HCT116 (cell line): ENCODE results near the gene TRIM63. TPM values are rescaled to one million over a fixed set of nuclear protein-coding genes. Genes with fewer than 3 reads are reported as not detected.

Experiments used
- ATAC-seq: fragments of 200-7000 bp; cut with Tn5 transposase; 2 replicates; pipeline ENCODE4 v1.9.1; 2020; ENCODE audit warnings: mild to moderate bottlenecking, moderate library complexity
- BruUV-seq: library from RNA; stranded (reverse); fragments of 400-500 nt; replicated peaks from 2 replicates; lab custom pipeline; 2021; lab: Mats Ljungman, UMichigan
- CTCF ChIA-PET: fragments of 300-600 bp; sonication (Branson Sonifier 250); formaldehyde crosslinking; loops from one replicate; lab custom pipeline; 2021; ENCODE audit warnings: antibody characterized with exemption; lab: Charles Lee
- POLR2A ChIA-PET: fragments of 300-600, 350-600 bp; sonication (Branson Sonifier 250); formaldehyde crosslinking; loops from one replicate; lab custom pipeline; 2021; ENCODE audit warnings: antibody characterized with exemption; lab: Charles Lee
- RAD21 ChIA-PET, 2 experiments: fragments of 300-600 bp; sonication (Branson Sonifier 250); formaldehyde crosslinking; loops; one replicate each; lab custom pipeline; 2023; ENCODE audit warnings: low total read pairs in 2 of 2; ENCODE audit not compliant: uncharacterized antibody in 2 of 2, unreplicated experiment in 2 of 2, low non-redundant PET in 1 of 2; lab: Charles Lee
- DNase-seq: peaks from one replicate; pipeline ENCODE4 v3.0.0-alpha.2; 2010; ENCODE audit warnings: low read depth, low spot score
- H2AFZ ChIP-seq: fragments of 200-600 bp; shearing (Covaris generic), sonication (generic); 2 replicates; pipeline ENCODE4 v1.6.1; 2017; ENCODE audit warnings: low read depth, mixed run types, mixed read lengths, antibody characterized with exemption, low read length; ENCODE audit not compliant: poor library complexity, severe bottlenecking
- H3K27ac ChIP-seq: 2 replicates; pipeline ENCODE4 v1.5.1; 2012; ENCODE audit warnings: low read depth, low read length
- H3K27me3 ChIP-seq: fragments of 200-600 bp; sonication (generic); 2 replicates; pipeline ENCODE4 v1.6.1; 2016; ENCODE audit warnings: mixed run types, low read length, mixed read lengths; ENCODE audit not compliant: insufficient read depth
- H3K36me3 ChIP-seq, 2 experiments: fragments of 200-500 bp in 1 of 2; fragments of 200-600 bp in 1 of 2; sonication (Bioruptor generic) in 1 of 2; sonication (generic) in 1 of 2; 2 replicates each; pipeline versions ENCODE4 v1.5.1 to v1.6.1; 2014 to 2016; ENCODE audit warnings: low read length in 2 of 2, inconsistent platforms in 1 of 2, mixed read lengths in 1 of 2, mixed run types in 1 of 2; ENCODE audit not compliant: insufficient read depth in 2 of 2, control insufficient read depth in 1 of 2
- H3K4me1 ChIP-seq, 2 experiments: fragments of 200-600 bp in 1 of 2; sonication (generic) in 1 of 2; 2 replicates each; pipeline versions ENCODE4 v1.5.1 to v1.6.1; 2012 to 2017; ENCODE audit warnings: low read length in 2 of 2, inconsistent platforms in 1 of 2, mild to moderate bottlenecking in 1 of 2, mixed read lengths in 1 of 2, mixed run types in 1 of 2, moderate library complexity in 1 of 2; ENCODE audit not compliant: insufficient read depth in 2 of 2, control insufficient read depth in 1 of 2
- H3K4me2 ChIP-seq: fragments of 200-600 bp; sonication (generic); 2 replicates; pipeline ENCODE4 v1.6.1; 2017; ENCODE audit warnings: mixed run types, low read length, mixed read lengths
- H3K4me3 ChIP-seq, 2 experiments: fragments of 200-600 bp in 1 of 2; sonication (generic) in 1 of 2; replicated peaks in 1 of 2; 2 replicates each; pipeline ENCODE4 v1.5.1; 2011 to 2016; ENCODE audit warnings: low read length in 2 of 2, control low read depth in 1 of 2, low read depth in 1 of 2, mild to moderate bottlenecking in 1 of 2, mixed read lengths in 1 of 2, mixed run types in 1 of 2
- H3K79me2 ChIP-seq: fragments of 200-600 bp; sonication (generic); 2 replicates; pipeline ENCODE4 v1.6.1; 2017; ENCODE audit warnings: mild to moderate bottlenecking, mixed run types, low read length, moderate library complexity, mixed read lengths; ENCODE audit not compliant: insufficient read depth
- H3K9ac ChIP-seq: fragments of 200-600 bp; sonication (generic); 2 replicates; pipeline ENCODE4 v1.6.1; 2016; ENCODE audit warnings: low read length, mixed read lengths
- H3K9me2 ChIP-seq: fragments of 200-600 bp; sonication (generic), shearing (Covaris generic); 2 replicates; pipeline ENCODE4 v1.6.1; 2017; ENCODE audit warnings: mixed run types, mild to moderate bottlenecking, moderate library complexity; ENCODE audit not compliant: insufficient read depth
- H3K9me3 ChIP-seq, 2 experiments: fragments of 200-500 bp in 1 of 2; fragments of 200-600 bp in 1 of 2; sonication (Bioruptor generic) in 1 of 2; sonication (generic) in 1 of 2; 2 replicates each; pipeline ENCODE4 v1.6.1; 2014 to 2017; ENCODE audit warnings: low read length in 2 of 2, mixed read lengths in 2 of 2, inconsistent platforms in 1 of 2, low read depth in 1 of 2, mild to moderate bottlenecking in 1 of 2, mixed run types in 1 of 2, moderate library complexity in 1 of 2; ENCODE audit not compliant: control insufficient read depth in 1 of 2, insufficient read depth in 1 of 2
- H4K20me1 ChIP-seq: fragments of 200-600 bp; sonication (generic), shearing (Covaris generic); 2 replicates; pipeline ENCODE4 v1.6.1; 2017; ENCODE audit warnings: mixed run types, mild to moderate bottlenecking, moderate library complexity; ENCODE audit not compliant: insufficient read depth
- RAD21 ChIP-seq: IDR thresholded peaks from 2 replicates; pipeline ENCODE4 v1.6.1; 2012; ENCODE audit warnings: low read depth, mild to moderate bottlenecking
- intact Hi-C: fragments of 100-400 bp; cut with micrococcal nuclease; formaldehyde crosslinking; loops from 2 replicates; pipeline ENCODE4 v1.10.0; 2022
- total RNA-seq: library from RNA; stranded (reverse); gene quantifications from one replicate; pipeline ENCODE4 v1.2.1, GENCODE V29; 2021; ENCODE audit not compliant: unreplicated experiment
- TF ChIP-seq, protein P1 (sequence below), 3 experiments: fragments of 200-600 bp in 1 of 3; sonication (generic) in 1 of 3; IDR thresholded peaks in 2 of 3; conservative IDR thresholded peaks in 1 of 3; 2 replicates each; pipeline ENCODE4 v1.5.1; 2012 to 2017; ENCODE audit warnings: low read depth in 2 of 3, low read length in 2 of 3, antibody characterized with exemption in 1 of 3, borderline replicate concordance in 1 of 3, control low read depth in 1 of 3, mild to moderate bottlenecking in 1 of 3, mixed read lengths in 1 of 3, mixed run types in 1 of 3, moderate library complexity in 1 of 3; ENCODE audit not compliant: insufficient read depth in 1 of 3
- TF ChIP-seq, protein P2 (sequence below): IDR thresholded peaks from 2 replicates; pipeline ENCODE4 v1.6.1; 2012; ENCODE audit warnings: low read depth

Gene TRIM63
- total RNA-seq, 1 experiment from 2014 or later = not detected

DNA sequence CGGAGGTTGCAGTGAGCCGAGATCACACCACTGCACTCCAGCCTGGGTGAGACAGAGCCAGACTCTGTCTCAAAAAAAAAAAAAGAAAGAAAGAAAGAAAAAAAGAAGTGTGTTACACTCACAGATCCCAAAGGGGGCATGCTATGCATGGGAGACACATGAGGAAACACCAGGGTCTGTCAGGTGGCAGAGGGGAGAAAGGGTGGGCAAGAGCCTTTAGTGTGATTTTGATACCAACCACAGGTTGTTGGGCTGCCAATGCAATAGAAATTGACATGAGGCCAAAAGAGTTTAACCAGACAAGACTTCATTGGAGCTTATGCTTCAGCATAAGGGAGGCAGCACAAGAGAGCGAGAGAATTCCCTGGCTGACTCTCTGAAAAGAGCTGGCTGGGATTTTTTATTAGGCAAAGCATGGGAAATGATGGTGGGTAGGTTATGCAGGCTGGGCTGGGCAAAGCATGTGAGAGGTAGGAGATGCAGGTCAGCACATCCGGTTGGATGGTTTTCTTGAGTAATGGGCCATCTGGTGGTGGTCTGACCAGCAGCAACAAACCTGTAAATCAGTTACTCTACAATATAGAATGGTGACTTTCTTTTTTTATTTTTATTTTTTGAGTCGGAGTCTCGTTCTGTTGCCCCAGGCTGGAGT lies 57.5 kb downstream of the TRIM63 start:
- ChIA-PET RAD21 (no interaction called here), POLR2A (no interaction called here), CTCF (interaction anchor here (1.8 to 2.2 kb wide), 2 partner anchors 13 to 114 kb away, joined by 8 read pairs; partner anchors contain the start of gene PAFAH2)
- H2AFZ ChIP-seq = no peak overlapping the region
- no peaks in the 10 kb centered on the region for H3K9me3 ChIP-seq
- TF ChIP-seq, protein P1, sequence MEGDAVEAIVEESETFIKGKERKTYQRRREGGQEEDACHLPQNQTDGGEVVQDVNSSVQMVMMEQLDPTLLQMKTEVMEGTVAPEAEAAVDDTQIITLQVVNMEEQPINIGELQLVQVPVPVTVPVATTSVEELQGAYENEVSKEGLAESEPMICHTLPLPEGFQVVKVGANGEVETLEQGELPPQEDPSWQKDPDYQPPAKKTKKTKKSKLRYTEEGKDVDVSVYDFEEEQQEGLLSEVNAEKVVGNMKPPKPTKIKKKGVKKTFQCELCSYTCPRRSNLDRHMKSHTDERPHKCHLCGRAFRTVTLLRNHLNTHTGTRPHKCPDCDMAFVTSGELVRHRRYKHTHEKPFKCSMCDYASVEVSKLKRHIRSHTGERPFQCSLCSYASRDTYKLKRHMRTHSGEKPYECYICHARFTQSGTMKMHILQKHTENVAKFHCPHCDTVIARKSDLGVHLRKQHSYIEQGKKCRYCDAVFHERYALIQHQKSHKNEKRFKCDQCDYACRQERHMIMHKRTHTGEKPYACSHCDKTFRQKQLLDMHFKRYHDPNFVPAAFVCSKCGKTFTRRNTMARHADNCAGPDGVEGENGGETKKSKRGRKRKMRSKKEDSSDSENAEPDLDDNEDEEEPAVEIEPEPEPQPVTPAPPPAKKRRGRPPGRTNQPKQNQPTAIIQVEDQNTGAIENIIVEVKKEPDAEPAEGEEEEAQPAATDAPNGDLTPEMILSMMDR (IDR thresholded peaks at IDR 0.05 in 2 of 3, conservative IDR thresholded peaks at IDR 0.05 in 1 of 3; ENCODE audit: borderline replicate concordance in 1 of 3, insufficient read depth in 1 of 3, low read depth in 2 of 3, low read length in 2 of 3) = peak; percentile 13 to 34 (median 18); a peak in 1 of 6 replicates
- TF ChIP-seq, protein P2, sequence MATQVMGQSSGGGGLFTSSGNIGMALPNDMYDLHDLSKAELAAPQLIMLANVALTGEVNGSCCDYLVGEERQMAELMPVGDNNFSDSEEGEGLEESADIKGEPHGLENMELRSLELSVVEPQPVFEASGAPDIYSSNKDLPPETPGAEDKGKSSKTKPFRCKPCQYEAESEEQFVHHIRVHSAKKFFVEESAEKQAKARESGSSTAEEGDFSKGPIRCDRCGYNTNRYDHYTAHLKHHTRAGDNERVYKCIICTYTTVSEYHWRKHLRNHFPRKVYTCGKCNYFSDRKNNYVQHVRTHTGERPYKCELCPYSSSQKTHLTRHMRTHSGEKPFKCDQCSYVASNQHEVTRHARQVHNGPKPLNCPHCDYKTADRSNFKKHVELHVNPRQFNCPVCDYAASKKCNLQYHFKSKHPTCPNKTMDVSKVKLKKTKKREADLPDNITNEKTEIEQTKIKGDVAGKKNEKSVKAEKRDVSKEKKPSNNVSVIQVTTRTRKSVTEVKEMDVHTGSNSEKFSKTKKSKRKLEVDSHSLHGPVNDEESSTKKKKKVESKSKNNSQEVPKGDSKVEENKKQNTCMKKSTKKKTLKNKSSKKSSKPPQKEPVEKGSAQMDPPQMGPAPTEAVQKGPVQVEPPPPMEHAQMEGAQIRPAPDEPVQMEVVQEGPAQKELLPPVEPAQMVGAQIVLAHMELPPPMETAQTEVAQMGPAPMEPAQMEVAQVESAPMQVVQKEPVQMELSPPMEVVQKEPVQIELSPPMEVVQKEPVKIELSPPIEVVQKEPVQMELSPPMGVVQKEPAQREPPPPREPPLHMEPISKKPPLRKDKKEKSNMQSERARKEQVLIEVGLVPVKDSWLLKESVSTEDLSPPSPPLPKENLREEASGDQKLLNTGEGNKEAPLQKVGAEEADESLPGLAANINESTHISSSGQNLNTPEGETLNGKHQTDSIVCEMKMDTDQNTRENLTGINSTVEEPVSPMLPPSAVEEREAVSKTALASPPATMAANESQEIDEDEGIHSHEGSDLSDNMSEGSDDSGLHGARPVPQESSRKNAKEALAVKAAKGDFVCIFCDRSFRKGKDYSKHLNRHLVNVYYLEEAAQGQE = no peak
- TF ChIP-seq RAD21 = peak; percentile 47
- intact Hi-C loops = no loop called here
- H3K27ac ChIP-seq = no peak overlapping the region
- no peak overlapping the region for H3K9ac ChIP-seq
- no peak overlapping the region for H3K4me2 ChIP-seq
- peaks cover 0 to 3% of the 10 kb centered on the region in 2 experiments; a peak in 2 of 4 replicates for H3K4me1 ChIP-seq
- no peaks in the 10 kb centered on the region for H3K27me3 ChIP-seq
- no peak overlapping the region for H3K4me3 ChIP-seq
- H4K20me1 ChIP-seq = no peaks in the 10 kb centered on the region
- no peak for DNase-seq
- H3K36me3 ChIP-seq = no peaks in the 10 kb centered on the region
- no peaks in the 10 kb centered on the region for H3K79me2 ChIP-seq
- BruUV-seq = no TSS peak
- no peaks in the 10 kb centered on the region for H3K9me2 ChIP-seq
- peak; percentile 75 for ATAC-seq
